Ramos (cell line): Measurements from ENCODE around the gene CHST8.
"Not testable (repeated sequence)": the region's sequence is repeated elsewhere in the genome, so short reads cannot be mapped to it uniquely, and the experiment has no call there.

Experiments used
- in situ Hi-C: fragments of 300-500 bp; cut with MboI; formaldehyde crosslinking; loops from one replicate; pipeline ENCODE4 v1.14.3; 2022; ENCODE audit warnings: low sequenced_read_pairs; ENCODE audit not compliant: unreplicated experiment

CHST8 gene

DNA sequence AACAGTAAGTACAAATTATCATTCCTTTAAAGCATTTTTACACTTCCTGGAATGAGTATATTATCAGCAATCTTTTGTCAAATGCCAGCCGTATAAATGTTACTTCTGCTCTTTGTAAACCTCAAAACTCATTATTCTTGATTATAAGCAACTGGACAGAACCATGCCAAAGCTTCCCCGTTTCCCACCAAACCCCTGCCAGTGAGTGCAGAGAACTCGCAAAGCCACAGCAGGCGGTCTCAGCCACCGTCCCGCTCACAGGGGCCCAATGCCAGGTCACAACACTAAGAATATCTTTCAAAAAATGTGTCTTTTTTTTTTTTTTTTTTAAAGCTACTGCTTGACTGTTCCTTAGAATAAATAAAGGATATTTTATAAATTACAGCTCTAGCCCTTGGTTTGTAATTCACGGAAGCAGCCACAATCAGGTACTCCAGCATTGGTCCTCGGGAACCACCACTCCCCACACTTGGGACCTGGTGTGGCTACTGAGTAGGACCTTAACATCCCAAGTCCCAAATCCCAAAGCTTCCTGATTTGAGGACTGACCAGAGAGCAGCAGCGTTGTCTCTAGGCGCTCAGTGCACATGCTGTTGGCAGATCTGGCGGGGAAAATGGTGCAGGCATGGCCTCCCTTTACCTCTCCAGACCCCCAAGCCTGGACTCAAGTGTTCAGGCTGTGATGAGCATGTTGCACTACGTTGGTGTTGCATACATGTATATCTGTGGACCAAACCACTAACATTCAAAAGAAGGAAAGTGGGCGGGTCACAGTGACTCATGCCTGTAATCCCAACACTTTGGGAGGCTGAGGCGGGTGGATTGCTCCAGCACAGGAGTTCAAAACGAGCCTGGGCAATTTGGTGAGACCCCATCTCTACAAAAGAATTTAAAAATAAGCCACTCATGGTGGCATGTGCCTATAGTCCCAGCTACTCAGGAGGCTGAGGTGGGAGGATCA lies 193.9 kb downstream of the CHST8 start:
- in situ Hi-C loops: no loop called here

DNA sequence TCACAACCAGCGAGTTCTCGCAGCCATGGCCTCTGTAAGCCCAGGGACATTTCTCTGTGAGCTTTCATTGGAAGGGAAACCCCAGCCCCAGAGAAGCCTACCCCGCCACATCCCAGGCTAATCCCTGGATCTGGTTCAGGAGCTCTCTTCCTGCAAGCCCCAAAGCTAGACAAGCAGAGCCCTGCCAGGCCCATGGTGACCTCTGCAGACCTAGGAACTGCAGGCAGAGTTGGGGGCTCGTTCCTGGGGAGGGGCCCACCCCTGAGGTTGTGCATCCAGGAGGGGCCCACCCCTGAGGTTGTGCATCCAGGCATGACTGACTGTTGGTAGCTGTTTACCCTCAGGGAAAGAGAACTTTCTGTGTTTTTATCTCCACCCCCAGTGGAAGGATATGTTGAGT lies 196.7 kb downstream of the CHST8 start:
- in situ Hi-C loops: no loop called here

DNA sequence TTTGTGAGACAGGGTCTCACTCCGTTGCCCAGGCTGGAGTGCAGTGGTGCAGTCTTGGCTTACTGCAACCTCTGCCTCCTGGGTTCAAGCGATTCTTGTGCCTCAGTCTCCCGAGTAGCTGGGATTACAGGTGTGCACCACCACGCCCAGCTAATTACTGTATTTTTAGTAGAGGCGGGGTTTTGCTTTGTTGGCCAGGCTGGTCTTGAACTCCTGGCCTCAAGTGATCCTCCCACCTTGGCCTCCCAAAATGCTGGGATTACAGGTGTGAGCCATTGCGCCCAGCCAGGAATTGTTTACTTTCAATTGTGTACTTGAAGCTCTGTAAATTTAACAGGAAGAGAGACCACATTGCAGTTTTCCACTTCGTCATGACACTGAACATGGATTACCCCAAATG lies 197.3 kb downstream of the CHST8 start:
- in situ Hi-C loops: not testable (repeated sequence)

DNA sequence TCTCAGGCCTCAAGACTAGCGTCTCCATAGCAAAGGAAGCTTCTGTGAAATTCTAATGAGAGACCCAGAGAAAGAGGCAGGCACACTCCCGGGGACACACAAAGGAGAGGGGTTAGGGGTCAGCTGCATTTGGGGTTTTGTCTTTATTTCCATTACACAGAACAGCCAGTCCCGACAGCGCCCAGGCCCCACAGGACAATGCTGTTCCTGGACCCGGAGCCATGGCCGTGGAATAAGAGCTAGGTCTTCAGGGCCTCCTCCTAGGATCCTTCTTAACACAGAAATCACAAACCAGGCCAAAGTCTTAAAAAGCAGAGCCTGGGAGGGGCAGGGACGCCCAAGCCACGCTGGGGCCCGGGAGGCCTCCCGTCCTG lies 197.7 kb downstream of the CHST8 start:
- in situ Hi-C loops: no loop called here

DNA sequence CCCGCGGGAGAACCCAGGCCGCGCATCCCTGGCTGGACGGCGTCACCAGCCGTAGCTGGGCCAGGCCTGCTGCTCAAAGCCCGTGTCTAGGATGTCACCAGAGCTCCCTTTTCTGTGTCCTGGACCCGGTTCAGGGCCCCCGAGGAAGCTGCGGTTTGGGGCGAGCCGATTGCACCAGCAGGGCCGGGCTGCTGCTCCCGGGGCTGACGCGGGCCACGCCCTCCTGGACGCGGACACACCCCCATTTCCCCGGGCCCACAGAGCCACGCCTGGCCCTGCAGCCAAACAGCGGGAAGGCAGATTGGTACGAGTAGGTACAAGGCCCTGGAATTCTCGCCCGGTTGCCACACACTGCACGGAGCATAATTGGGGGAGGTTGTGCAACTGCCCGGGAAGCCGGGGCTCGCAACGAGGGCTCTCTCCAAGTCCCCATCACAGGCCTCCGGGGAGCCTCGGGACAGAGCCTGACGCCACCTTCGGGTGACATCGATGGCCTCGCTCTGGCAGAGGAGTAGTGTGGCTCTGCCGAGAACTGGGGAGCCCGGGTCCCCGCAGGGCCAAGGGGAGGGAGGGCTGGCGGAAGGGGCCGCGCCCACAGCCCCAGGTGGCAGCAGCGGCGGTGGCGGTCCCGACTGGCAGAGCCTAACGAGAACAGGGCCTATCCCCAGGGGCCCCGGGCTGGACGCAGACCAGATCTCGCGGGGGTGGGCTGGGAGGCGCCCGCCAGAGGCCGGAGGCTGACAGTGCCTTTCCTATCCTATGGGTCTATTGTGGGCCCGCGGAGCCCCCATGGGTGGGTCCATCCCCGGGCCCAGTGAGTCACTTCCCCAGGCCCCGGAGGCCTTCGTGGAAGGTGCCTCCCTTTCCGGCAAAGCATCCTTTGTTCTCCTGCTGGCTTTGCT lies 198.4 kb downstream of the CHST8 start:
- in situ Hi-C loops: no loop called here

DNA sequence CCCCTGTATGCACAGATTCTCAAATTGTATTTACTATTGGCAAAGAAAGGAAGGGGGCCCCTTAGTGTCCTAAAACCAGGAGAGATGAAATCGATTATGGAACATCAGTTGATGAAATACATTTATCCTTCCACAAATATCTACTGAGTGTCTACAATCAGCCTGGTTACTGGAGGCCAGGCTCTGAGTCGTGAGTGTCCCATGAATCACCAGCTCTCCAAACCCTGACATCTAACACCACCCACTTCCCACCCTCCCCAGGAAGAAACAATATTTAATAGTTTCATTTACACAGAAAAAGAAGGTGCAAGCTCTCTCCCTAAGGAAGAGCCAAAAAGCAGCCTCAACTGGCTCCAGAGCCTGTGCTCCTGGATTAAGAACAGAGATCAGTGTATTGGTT lies 200.1 kb downstream of the CHST8 start:
- in situ Hi-C loops: no loop called here
